BE2C (cell line): ENCODE measurements around the gene ACSF2.

Experiments used
- DNase-seq: peaks from one replicate; pipeline ENCODE4 v3.0.0-alpha.2; 2020
- H3K27me3 ChIP-seq: fragments of 250-450 bp; sonication (Bioruptor Pico); 2 replicates; pipeline ENCODE4 v1.5.1; 2020; ENCODE audit warnings: mild to moderate bottlenecking
- H3K36me3 ChIP-seq: fragments of 250-450 bp; sonication (Bioruptor Pico); 2 replicates; pipeline ENCODE4 v1.5.1; 2020; ENCODE audit warnings: mild to moderate bottlenecking
- H3K4me1 ChIP-seq: fragments of 250-450 bp; sonication (Bioruptor Pico); 2 replicates; pipeline ENCODE4 v1.5.1; 2020
- H3K4me3 ChIP-seq: 2 replicates; pipeline ENCODE4 v1.5.1; 2011; ENCODE audit warnings: low read depth, low read length
- H3K9me3 ChIP-seq: fragments of 250-450 bp; sonication (Bioruptor Pico); 2 replicates; pipeline ENCODE4 v1.5.1; 2020
- TF ChIP-seq, protein P1 (sequence below): IDR thresholded peaks from 2 replicates; pipeline ENCODE4 v1.5.1; 2012; ENCODE audit warnings: mild to moderate bottlenecking, low read depth, low read length

Gene ACSF2

DNA sequence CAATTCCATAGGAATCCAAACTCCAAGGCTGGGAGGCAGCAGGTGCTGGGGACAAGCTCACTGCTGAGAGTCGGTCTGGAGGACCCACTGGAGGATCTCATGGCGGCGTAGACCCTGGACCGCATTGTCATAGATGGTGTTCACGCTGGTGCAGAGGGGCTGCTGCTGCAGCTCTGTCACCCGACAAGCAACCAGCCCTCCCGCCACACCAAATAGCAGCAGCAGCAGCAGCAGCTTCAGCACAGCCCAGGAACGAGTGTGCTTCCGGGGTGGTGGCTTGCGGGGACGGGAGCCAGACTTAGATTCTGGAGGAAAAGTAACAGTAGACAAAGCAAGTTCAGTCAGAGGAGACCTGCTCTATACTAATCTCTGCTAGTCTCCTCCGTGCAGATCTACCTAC is 43.1 kb upstream of the ACSF2 start:
- no peaks in the 10 kb centered on the region for H3K4me1 ChIP-seq
- H3K4me3 ChIP-seq: no peak overlapping the region
- H3K9me3 ChIP-seq: no peaks in the 10 kb centered on the region
- no peaks in the 10 kb centered on the region for H3K27me3 ChIP-seq
- DNase-seq: no peak
- TF ChIP-seq, protein P1, sequence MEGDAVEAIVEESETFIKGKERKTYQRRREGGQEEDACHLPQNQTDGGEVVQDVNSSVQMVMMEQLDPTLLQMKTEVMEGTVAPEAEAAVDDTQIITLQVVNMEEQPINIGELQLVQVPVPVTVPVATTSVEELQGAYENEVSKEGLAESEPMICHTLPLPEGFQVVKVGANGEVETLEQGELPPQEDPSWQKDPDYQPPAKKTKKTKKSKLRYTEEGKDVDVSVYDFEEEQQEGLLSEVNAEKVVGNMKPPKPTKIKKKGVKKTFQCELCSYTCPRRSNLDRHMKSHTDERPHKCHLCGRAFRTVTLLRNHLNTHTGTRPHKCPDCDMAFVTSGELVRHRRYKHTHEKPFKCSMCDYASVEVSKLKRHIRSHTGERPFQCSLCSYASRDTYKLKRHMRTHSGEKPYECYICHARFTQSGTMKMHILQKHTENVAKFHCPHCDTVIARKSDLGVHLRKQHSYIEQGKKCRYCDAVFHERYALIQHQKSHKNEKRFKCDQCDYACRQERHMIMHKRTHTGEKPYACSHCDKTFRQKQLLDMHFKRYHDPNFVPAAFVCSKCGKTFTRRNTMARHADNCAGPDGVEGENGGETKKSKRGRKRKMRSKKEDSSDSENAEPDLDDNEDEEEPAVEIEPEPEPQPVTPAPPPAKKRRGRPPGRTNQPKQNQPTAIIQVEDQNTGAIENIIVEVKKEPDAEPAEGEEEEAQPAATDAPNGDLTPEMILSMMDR: no peak
- peaks cover 83% of the 10 kb centered on the region for H3K36me3 ChIP-seq

DNA sequence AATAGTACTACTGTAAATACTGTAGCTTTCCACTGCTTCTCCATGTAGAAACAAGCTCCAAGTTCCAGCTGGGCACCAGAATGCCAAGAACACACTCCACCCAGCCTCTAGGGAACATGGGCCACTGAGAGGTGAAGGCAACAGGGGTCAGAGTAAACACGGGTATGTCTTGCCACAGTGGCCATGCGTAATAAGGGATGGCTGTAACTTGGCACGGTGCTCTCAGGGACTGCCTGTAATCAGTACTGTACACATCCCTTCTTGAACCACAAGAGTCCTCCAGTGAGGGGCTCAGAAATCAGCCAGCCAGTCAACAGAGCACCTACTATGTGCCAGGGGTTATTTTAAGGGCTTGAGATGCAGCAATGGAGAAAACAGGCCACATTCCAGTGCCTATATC is 39.5 kb upstream of the ACSF2 start:
- peaks cover 96% of the 10 kb centered on the region for H3K36me3 ChIP-seq
- H3K4me1 ChIP-seq: no peaks in the 10 kb centered on the region
- TF ChIP-seq, protein P1: no peak
- H3K27me3 ChIP-seq: no peaks in the 10 kb centered on the region
- H3K4me3 ChIP-seq: no peak overlapping the region
- no peaks in the 10 kb centered on the region for H3K9me3 ChIP-seq
- no peak for DNase-seq

DNA sequence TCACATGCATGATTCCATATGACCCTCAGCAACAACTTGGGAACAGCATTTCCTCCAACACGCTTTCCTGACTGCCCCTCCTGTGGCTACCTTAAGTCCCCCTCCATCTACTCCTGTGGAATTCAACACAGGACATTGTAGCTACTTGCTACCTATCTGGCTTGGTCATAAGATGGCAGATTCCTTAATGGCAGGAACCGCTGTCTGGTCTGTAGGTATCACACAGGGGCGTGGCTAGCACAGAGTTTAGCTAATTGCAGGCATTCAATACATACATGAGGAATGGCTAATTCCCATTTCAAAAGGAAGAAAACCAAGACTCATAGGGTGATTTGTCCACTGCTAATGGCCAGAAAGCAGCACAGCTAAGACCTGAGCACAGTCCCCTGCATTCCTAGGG is 37.3 kb upstream of the ACSF2 start:
- Histone ChIP-seq H3K36me3 (peaks cover 96% of the 10 kb centered on the region), H3K27me3 (no peaks in the 10 kb centered on the region), H3K4me3 (no peak overlapping the region), H3K4me1 (no peaks in the 10 kb centered on the region), H3K9me3 (no peaks in the 10 kb centered on the region)
- TF ChIP-seq, protein P1: no peak
- DNase-seq: no peak

DNA sequence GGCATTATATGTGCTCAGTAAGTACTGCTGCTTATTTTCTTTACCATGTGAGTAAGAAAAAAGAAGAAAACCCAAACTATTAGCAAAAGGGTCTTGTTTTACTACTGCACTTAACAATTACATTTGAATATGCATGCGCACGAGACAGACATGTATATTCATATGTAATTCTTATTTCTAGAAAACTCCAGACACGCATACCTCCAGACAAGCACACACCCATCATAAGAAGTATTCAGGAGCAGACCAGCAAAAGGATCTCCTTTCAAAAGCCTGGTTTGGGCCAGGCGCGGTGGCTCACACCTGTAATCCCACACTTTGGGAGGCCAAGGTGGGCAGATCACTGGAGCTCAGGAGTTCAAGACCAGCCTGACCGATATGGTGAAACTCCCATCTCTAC is 36.5 kb upstream of the ACSF2 start:
- TF ChIP-seq, protein P1: no peak
- H3K36me3 ChIP-seq: peaks cover 95% of the 10 kb centered on the region
- DNase-seq: no peak

DNA sequence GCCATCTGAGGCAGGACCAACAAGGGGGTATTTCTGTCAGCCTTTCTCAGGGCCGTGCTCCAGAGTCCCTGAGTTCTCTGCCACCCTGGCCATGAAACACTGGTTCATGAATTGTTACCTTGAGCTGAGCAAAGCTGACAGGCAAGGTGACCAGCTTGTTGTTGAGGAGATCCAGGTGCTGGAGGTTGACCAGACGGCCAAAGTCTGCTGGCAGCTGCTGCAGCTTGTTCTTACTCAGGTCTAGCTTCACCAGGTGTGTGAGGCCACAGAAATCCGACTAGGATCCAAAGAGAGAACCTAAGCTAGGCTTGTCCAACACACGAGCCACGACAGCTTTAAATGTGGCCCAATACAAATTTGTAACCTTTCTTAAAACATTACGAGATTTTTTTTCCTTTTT is 33.4 kb upstream of the ACSF2 start:
- Histone ChIP-seq H3K27me3 (no peaks in the 10 kb centered on the region), H3K4me3 (no peak overlapping the region), H3K9me3 (no peaks in the 10 kb centered on the region), H3K4me1 (no peaks in the 10 kb centered on the region), H3K36me3 (peaks cover 70% of the 10 kb centered on the region)
- TF ChIP-seq, protein P1: no peak
- no peak for DNase-seq

More for the DNA sequence above, 36.5 kb upstream of the ACSF2 start:
- H3K4me3 ChIP-seq: no peak overlapping the region
- H3K9me3 ChIP-seq: no peaks in the 10 kb centered on the region
- no peaks in the 10 kb centered on the region for H3K4me1 ChIP-seq
- no peaks in the 10 kb centered on the region for H3K27me3 ChIP-seq

DNA sequence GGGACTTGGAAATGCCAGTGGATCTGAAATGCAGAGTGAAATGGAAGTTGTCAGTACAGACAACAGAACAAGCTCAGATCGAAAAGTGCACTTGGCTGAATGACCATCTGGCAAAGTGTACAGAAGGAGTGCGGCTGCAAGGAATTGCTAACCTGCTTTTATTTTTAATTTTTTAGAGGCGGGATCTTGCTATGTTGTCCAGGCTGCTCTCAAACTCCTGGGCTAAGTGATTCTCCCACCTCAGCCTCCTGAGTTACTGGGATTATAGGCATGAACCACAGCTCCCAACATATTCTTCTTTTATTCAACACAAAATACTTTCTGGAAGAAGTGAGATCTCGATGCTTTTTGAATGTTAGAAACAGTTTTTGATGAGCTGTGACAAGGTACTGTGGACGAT is 32.3 kb upstream of the ACSF2 start:
- H3K36me3 ChIP-seq: peaks cover 59% of the 10 kb centered on the region
- no peaks in the 10 kb centered on the region for H3K9me3 ChIP-seq
- no peaks in the 10 kb centered on the region for H3K27me3 ChIP-seq
- DNase-seq: no peak
- TF ChIP-seq, protein P1: no peak
- H3K4me1 ChIP-seq: no peaks in the 10 kb centered on the region
- no peak overlapping the region for H3K4me3 ChIP-seq
